ENCODE measurements around the gene KCNK6.
"Not testable (repeated sequence)": the region's sequence is repeated elsewhere in the genome, so short reads cannot be mapped to it uniquely, and the experiment has no call there.

KCNK6 gene

GRCh38 chr19:38360839-38361631, 41.4 kb downstream of the KCNK6 start:
- Histone ChIP-seq H3K27me3 (ENCODE audit: insufficient read depth, low read length, poor library complexity) (peaks cover 4% of the 10 kb centered on the region), H3K4me3 (ENCODE audit: low read depth in 1 of 2, low read length in 2 of 2) (no peak overlapping the region), H3K36me3 (ENCODE audit: insufficient read depth, low read length) (no peaks in the 10 kb centered on the region), H2AFZ (ENCODE audit: low read depth, low read length) (no peak overlapping the region), H3K9ac (ENCODE audit: low read depth, low read length) (no peak overlapping the region), H4K20me1 (ENCODE audit: insufficient read depth, low read length) (no peaks in the 10 kb centered on the region; the same call in 1 of the 2 replicates), H3K27ac (ENCODE audit: low read length) (no peak overlapping the region), H3K4me1 (ENCODE audit: insufficient read depth, low read length) (no peaks in the 10 kb centered on the region), H3K79me2 (ENCODE audit: insufficient read depth, low read length) (no peaks in the 10 kb centered on the region), H3K9me3 (ENCODE audit: insufficient read depth, low read length, severe bottlenecking) (peaks cover 4% of the 10 kb centered on the region), H3K4me2 (ENCODE audit: insufficient read depth, low read length) (no peak overlapping the region)
- TF ChIP-seq, protein P1, sequence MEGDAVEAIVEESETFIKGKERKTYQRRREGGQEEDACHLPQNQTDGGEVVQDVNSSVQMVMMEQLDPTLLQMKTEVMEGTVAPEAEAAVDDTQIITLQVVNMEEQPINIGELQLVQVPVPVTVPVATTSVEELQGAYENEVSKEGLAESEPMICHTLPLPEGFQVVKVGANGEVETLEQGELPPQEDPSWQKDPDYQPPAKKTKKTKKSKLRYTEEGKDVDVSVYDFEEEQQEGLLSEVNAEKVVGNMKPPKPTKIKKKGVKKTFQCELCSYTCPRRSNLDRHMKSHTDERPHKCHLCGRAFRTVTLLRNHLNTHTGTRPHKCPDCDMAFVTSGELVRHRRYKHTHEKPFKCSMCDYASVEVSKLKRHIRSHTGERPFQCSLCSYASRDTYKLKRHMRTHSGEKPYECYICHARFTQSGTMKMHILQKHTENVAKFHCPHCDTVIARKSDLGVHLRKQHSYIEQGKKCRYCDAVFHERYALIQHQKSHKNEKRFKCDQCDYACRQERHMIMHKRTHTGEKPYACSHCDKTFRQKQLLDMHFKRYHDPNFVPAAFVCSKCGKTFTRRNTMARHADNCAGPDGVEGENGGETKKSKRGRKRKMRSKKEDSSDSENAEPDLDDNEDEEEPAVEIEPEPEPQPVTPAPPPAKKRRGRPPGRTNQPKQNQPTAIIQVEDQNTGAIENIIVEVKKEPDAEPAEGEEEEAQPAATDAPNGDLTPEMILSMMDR (IDR thresholded peaks at IDR 0.05; ENCODE audit: borderline replicate concordance, extremely low read depth, low read length, poor library complexity, severe bottlenecking): no peak
- TF ChIP-seq EZH2 (IDR thresholded peaks at IDR 0.05; ENCODE audit: borderline replicate concordance, low read depth, low read length, severe bottlenecking): no peak
- DNase-seq (no peak), ATAC-seq (ENCODE audit: insufficient read depth, low read depth) (no peak)

DNA sequence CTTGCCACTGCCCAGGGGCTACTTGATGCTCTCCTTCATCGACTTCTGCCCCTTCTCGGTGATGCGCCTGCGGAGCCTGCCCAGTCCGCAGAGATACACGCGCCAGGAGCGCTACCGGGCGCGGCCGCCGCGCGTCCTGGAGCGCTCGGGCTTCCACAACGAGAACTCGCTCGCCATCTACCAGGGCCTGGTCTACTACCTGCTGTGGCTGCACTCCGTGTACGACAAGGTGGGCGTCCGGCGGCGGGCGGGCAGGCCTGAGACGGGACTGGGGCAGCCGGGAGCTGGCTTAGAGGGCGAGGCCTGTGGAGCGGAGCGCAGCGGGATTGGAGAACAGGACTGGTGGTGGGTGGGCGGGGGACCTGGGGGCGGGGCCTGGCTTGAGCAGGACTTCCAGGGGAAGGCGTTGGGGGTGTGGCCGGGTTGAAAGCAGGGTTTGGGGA, 42.0 kb downstream of the KCNK6 start:
- H3K9ac ChIP-seq (ENCODE audit: low read depth, low read length): no peak overlapping the region
- TF ChIP-seq, protein P1 (IDR thresholded peaks at IDR 0.05; ENCODE audit: borderline replicate concordance, extremely low read depth, low read length, poor library complexity, severe bottlenecking): no peak
- H3K27me3 ChIP-seq (ENCODE audit: insufficient read depth, low read length, poor library complexity): peaks cover 4% of the 10 kb centered on the region
- H3K4me3 ChIP-seq (ENCODE audit: low read depth in 1 of 2, low read length in 2 of 2): no peak overlapping the region
- H4K20me1 ChIP-seq (ENCODE audit: insufficient read depth, low read length): no peaks in the 10 kb centered on the region; the same call in 1 of the 2 replicates
- H3K4me1 ChIP-seq (ENCODE audit: insufficient read depth, low read length): no peaks in the 10 kb centered on the region
- DNase-seq (no peak), ATAC-seq (ENCODE audit: insufficient read depth, low read depth) (no peak)
- H2AFZ ChIP-seq (ENCODE audit: low read depth, low read length): no peak overlapping the region
- H3K79me2 ChIP-seq (ENCODE audit: insufficient read depth, low read length): no peaks in the 10 kb centered on the region
- H3K4me2 ChIP-seq (ENCODE audit: insufficient read depth, low read length): no peak overlapping the region
- peaks cover 4% of the 10 kb centered on the region for H3K9me3 ChIP-seq (ENCODE audit: insufficient read depth, low read length, severe bottlenecking)
- H3K27ac ChIP-seq (ENCODE audit: low read length): no peak overlapping the region
- H3K36me3 ChIP-seq (ENCODE audit: insufficient read depth, low read length): no peaks in the 10 kb centered on the region

DNA sequence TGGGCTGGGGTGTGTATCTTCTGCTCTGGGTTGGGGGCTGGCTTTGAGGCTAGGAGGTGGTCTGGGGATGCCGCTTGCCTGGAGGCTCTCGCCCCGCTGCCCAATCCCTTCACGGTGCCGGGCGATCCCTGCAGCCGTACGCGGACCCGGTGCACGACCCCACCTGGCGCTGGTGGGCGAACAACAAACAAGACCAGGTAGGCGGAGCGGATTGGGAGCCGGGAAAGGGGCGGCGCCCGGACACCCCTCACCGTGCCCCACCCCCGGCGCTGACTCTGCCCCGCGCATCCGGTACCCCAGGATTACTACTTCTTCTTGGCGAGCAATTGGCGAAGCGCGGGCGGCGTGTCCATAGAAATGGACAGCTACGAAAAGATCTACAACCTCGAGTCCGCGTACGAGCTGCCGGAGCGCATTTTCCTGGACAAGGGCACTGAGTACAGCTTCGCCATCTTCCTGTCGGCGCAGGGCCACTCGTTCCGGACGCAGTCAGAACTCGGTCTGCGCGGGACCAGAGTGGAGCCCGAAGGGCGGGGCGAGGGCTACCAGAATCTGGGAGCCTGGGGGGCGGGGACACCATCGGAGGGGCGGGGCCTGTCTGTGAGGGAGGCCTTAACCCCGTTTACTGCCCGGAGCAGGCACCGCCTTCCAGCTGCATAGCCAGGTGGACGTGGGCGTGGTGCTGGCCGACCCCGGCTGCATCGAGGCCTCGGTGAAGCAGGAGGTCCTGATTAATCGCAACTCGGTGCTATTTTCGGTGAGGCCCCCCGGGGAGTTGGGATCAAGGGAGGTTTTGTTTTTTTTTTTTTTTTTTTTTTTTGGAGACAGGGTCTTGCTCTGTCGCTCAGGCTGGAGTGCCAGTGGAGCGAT, 42.7 kb downstream of the KCNK6 start:
- TF ChIP-seq, protein P1 (IDR thresholded peaks at IDR 0.05; ENCODE audit: borderline replicate concordance, extremely low read depth, low read length, poor library complexity, severe bottlenecking): no peak
- no peak for TF ChIP-seq EZH2 (IDR thresholded peaks at IDR 0.05; ENCODE audit: borderline replicate concordance, low read depth, low read length, severe bottlenecking)
- Histone ChIP-seq H3K9me3 (ENCODE audit: insufficient read depth, low read length, severe bottlenecking) (peaks cover 4% of the 10 kb centered on the region), H3K9ac (ENCODE audit: low read depth, low read length) (no peak overlapping the region), H3K36me3 (ENCODE audit: insufficient read depth, low read length) (no peaks in the 10 kb centered on the region), H3K27me3 (ENCODE audit: insufficient read depth, low read length, poor library complexity) (peaks cover 4% of the 10 kb centered on the region), H3K4me1 (ENCODE audit: insufficient read depth, low read length) (no peaks in the 10 kb centered on the region), H3K79me2 (ENCODE audit: insufficient read depth, low read length) (no peaks in the 10 kb centered on the region), H3K27ac (ENCODE audit: low read length) (no peak overlapping the region), H4K20me1 (ENCODE audit: insufficient read depth, low read length) (no peaks in the 10 kb centered on the region; the same call in 1 of the 2 replicates), H2AFZ (ENCODE audit: low read depth, low read length) (no peak overlapping the region), H3K4me3 (ENCODE audit: low read depth in 1 of 2, low read length in 2 of 2) (no peak overlapping the region), H3K4me2 (ENCODE audit: insufficient read depth, low read length) (no peak overlapping the region)
- no peak for ATAC-seq (ENCODE audit: insufficient read depth, low read depth)
- DNase-seq: no peak

DNA sequence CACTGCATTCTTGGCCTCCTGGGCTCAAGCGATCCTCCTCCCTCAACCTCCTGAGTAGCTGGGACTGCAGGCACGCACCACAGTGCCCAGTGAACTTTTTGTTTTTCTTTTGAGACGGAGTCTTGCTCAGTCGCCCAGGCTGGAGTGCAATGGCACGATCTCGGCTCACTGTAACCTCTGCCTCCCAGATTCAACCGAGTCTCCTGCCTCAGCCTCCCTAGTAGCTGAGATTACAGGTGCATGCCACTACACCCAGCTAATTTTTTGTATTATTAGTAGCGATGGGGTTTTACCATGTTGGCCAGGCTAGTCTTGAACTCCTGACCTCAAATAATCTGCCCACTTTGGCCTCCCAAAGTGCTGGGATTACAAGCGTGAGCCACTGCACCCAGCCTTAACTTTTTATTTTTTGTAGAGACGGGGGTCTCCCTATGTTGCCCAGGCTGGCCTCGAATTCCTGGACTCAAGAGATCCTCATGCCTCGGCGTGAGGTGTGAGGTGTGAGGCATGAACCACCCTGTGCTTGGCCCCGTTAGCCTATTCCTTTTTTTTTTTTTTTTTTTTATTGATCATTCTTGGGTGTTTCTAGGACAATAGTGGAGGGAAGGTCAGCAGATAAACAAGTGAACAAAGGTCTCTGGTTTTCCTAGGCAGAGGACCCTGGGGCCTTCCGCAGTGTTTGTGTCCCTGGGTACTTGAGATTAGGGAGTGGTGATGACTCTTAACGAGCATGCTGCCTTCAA, 43.5 kb downstream of the KCNK6 start:
- not testable (repeated sequence) for H2AFZ ChIP-seq (ENCODE audit: low read depth, low read length); H4K20me1 ChIP-seq (ENCODE audit: insufficient read depth, low read length); H3K4me1 ChIP-seq (ENCODE audit: insufficient read depth, low read length); H3K27me3 ChIP-seq (ENCODE audit: insufficient read depth, low read length, poor library complexity); H3K36me3 ChIP-seq (ENCODE audit: insufficient read depth, low read length); H3K9ac ChIP-seq (ENCODE audit: low read depth, low read length); DNase-seq; H3K9me3 ChIP-seq (ENCODE audit: insufficient read depth, low read length, severe bottlenecking); H3K4me3 ChIP-seq (ENCODE audit: low read depth in 1 of 2, low read length in 2 of 2); H3K27ac ChIP-seq (ENCODE audit: low read length); ATAC-seq (ENCODE audit: insufficient read depth, low read depth); H3K4me2 ChIP-seq (ENCODE audit: insufficient read depth, low read length); H3K79me2 ChIP-seq (ENCODE audit: insufficient read depth, low read length)
